Neural progenitor cell (in vitro differentiated cells): ENCODE results near the gene SLC39A12.

Experiments
- EZH2 ChIP-seq: fragments of 200-600 bp; sonication (generic); IDR thresholded peaks from 2 replicates; pipeline ENCODE4 v1.6.1; 2017; ENCODE audit warnings: antibody characterized with exemption, mild to moderate bottlenecking, moderate library complexity
- EZH2phosphoT487 ChIP-seq: fragments of 200-600 bp; sonication (generic); IDR thresholded peaks from 2 replicates; pipeline ENCODE4 v1.6.1; 2017; ENCODE audit warnings: antibody characterized with exemption
- TF ChIP-seq, protein P1 (sequence below): fragments of 200-600 bp; sonication (generic); IDR thresholded peaks from 2 replicates; pipeline ENCODE4 v1.5.1; 2017; ENCODE audit warnings: antibody characterized with exemption, mild to moderate bottlenecking

DNA sequence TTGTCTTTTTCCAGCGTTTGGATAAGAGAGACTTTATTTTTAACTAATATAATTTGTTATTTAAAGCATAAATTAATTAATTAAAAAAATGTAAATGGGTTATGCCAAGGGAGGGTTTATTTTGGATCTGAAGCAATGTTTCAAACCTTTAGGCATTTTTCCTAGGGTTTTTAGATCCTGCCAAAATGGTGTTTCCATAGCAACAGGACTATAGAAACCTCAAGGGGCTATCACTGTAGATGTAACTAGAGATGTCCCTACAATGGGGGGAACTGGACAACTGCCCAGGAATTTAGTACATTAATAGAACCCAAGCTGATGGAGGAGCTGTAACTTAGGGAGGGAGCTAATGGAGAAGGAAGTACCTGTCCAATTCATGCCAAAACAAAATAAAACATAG, 57.3 kb downstream of the SLC39A12 start:
- TF ChIP-seq, protein P1, sequence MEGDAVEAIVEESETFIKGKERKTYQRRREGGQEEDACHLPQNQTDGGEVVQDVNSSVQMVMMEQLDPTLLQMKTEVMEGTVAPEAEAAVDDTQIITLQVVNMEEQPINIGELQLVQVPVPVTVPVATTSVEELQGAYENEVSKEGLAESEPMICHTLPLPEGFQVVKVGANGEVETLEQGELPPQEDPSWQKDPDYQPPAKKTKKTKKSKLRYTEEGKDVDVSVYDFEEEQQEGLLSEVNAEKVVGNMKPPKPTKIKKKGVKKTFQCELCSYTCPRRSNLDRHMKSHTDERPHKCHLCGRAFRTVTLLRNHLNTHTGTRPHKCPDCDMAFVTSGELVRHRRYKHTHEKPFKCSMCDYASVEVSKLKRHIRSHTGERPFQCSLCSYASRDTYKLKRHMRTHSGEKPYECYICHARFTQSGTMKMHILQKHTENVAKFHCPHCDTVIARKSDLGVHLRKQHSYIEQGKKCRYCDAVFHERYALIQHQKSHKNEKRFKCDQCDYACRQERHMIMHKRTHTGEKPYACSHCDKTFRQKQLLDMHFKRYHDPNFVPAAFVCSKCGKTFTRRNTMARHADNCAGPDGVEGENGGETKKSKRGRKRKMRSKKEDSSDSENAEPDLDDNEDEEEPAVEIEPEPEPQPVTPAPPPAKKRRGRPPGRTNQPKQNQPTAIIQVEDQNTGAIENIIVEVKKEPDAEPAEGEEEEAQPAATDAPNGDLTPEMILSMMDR, result no peak
- TF ChIP-seq EZH2 (no peak), EZH2phosphoT487 (no peak)
